PFSK-1 (cell line): ENCODE measurements around the gene RPA3.

Experiments used
- FOXP2 ChIP-seq: optimal IDR thresholded peaks from 2 replicates; pipeline ENCODE3; 2011; ENCODE audit warnings: borderline replicate concordance, control low read depth, inconsistent platforms; ENCODE audit not compliant: insufficient read depth; ENCODE audit errors: extremely low read length, extremely low read depth
- POLR2AphosphoS5 ChIP-seq: IDR thresholded peaks from 2 replicates; pipeline ENCODE4 v1.6.1; 2012; ENCODE audit warnings: low read depth, mild to moderate bottlenecking, control low read depth, low read length, moderate library complexity
- SIN3A ChIP-seq: IDR thresholded peaks from 2 replicates; pipeline ENCODE4 v1.6.1; 2012; ENCODE audit warnings: mild to moderate bottlenecking, low read length, moderate library complexity, borderline replicate concordance; ENCODE audit not compliant: insufficient read depth
- TAF1 ChIP-seq: IDR thresholded peaks from 2 replicates; pipeline ENCODE4 v1.6.1; 2012; ENCODE audit warnings: low read length, control low read depth, borderline replicate concordance; ENCODE audit not compliant: insufficient read depth
- TF ChIP-seq, protein P1 (sequence below), 2 experiments: IDR thresholded peaks; 2 replicates each; pipeline versions ENCODE4 v1.6.1 to v1.8.0; 2011 to 2012; ENCODE audit warnings: low read depth in 2 of 2, low read length in 2 of 2, control low read depth in 1 of 2, inconsistent platforms in 1 of 2, mild to moderate bottlenecking in 1 of 2, moderate library complexity in 1 of 2; ENCODE audit not compliant: insufficient read depth in 1 of 2

Gene RPA3

DNA sequence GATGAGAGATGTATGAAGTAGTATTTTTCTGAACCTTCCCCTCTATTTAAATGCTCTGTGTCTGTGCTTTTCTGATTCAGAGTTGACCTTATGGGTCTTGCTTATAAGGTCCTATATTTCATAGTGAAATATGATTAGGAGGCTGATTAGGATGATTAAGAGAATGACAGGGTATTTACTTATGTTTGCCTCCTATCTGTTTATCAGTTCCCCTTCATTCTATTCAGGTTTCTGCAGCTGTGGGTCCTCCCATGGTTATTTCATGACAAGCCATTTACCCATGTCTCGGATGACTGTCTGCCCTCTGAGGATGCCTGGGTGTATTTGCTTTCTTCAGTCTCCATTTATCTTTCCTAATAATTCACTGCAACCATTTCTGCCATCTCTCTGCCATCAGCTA lies 16.9 kb downstream of the RPA3 start:
- TF ChIP-seq POLR2AphosphoS5 (no peak), TAF1 (no peak), SIN3A (no peak), FOXP2 (no peak)
- TF ChIP-seq, protein P1, sequence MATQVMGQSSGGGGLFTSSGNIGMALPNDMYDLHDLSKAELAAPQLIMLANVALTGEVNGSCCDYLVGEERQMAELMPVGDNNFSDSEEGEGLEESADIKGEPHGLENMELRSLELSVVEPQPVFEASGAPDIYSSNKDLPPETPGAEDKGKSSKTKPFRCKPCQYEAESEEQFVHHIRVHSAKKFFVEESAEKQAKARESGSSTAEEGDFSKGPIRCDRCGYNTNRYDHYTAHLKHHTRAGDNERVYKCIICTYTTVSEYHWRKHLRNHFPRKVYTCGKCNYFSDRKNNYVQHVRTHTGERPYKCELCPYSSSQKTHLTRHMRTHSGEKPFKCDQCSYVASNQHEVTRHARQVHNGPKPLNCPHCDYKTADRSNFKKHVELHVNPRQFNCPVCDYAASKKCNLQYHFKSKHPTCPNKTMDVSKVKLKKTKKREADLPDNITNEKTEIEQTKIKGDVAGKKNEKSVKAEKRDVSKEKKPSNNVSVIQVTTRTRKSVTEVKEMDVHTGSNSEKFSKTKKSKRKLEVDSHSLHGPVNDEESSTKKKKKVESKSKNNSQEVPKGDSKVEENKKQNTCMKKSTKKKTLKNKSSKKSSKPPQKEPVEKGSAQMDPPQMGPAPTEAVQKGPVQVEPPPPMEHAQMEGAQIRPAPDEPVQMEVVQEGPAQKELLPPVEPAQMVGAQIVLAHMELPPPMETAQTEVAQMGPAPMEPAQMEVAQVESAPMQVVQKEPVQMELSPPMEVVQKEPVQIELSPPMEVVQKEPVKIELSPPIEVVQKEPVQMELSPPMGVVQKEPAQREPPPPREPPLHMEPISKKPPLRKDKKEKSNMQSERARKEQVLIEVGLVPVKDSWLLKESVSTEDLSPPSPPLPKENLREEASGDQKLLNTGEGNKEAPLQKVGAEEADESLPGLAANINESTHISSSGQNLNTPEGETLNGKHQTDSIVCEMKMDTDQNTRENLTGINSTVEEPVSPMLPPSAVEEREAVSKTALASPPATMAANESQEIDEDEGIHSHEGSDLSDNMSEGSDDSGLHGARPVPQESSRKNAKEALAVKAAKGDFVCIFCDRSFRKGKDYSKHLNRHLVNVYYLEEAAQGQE (IDR thresholded peaks at IDR 0.05; ENCODE audit: insufficient read depth in 1 of 2, low read depth in 2 of 2, low read length in 2 of 2): no peak

- TF ChIP-seq, protein P1 (IDR thresholded peaks at IDR 0.05; ENCODE audit: insufficient read depth in 1 of 2, low read depth in 2 of 2, low read length in 2 of 2): no peak
- TF ChIP-seq POLR2AphosphoS5 (no peak), TAF1 (no peak), FOXP2 (no peak), SIN3A (no peak)
Observed at GRCh38 chr7:7699970-7700369, 18.4 kb downstream of the RPA3 start.

- TF ChIP-seq POLR2AphosphoS5 (no peak), TAF1 (no peak), FOXP2 (no peak), SIN3A (no peak)
- TF ChIP-seq, protein P1 (IDR thresholded peaks at IDR 0.05; ENCODE audit: insufficient read depth in 1 of 2, low read depth in 2 of 2, low read length in 2 of 2): no peak
Observed at GRCh38 chr7:7699380-7699779, 19.0 kb downstream of the RPA3 start.

DNA sequence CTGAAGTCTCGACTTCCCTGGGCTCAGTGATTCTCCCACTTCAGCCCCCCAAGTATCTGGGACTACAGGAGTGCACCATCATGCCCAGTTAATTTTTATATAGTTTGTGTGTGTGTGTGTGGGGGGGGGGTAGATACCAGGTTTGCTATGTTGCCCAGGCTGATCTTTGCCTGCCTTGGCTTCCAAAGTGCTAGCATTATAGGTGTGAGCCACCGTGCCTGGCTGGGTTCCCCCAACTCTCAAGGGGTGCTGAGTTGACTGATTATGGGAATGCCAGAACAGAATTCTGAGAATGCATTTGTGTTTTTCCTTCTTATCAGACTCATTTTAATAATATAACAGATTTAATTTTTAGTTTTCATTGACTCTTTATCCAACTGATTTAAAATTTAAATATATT lies 19.5 kb downstream of the RPA3 start:
- TF ChIP-seq FOXP2 (no peak), TAF1 (no peak), POLR2AphosphoS5 (no peak), SIN3A (no peak)
- TF ChIP-seq, protein P1 (IDR thresholded peaks at IDR 0.05; ENCODE audit: insufficient read depth in 1 of 2, low read depth in 2 of 2, low read length in 2 of 2): no peak

GRCh38 chr7:7696458-7697119 lies 21.8 kb downstream of the RPA3 start:
- TF ChIP-seq POLR2AphosphoS5 (no peak), SIN3A (no peak), FOXP2 (no peak), TAF1 (no peak)
- TF ChIP-seq, protein P1 (IDR thresholded peaks at IDR 0.05; ENCODE audit: insufficient read depth in 1 of 2, low read depth in 2 of 2, low read length in 2 of 2): no peak
